ENCODE data around the gene ZNF217.
"Not testable (repeated sequence)": the region's sequence is repeated elsewhere in the genome, so short reads cannot be mapped to it uniquely, and the experiment has no call there.

ZNF217 gene

GRCh38 chr20:53628758-53629157 is 35.1 kb upstream of the ZNF217 start:
- H3K4me1 ChIP-seq (ENCODE audit: insufficient read depth, low read length); H3K4me3 ChIP-seq (ENCODE audit: low read length); H3K9me3 ChIP-seq (ENCODE audit: insufficient read depth, low read depth, low read length); H3K27ac ChIP-seq (ENCODE audit: low read length); H3K27me3 ChIP-seq (ENCODE audit: insufficient read depth, low read length); H3K9ac ChIP-seq (ENCODE audit: low read depth, low read length); H3K36me3 ChIP-seq (ENCODE audit: insufficient read depth, low read depth, low read length): not testable (repeated sequence)

- Histone ChIP-seq H3K27ac (ENCODE audit: low read length) (no peak overlapping the region), H3K27me3 (ENCODE audit: insufficient read depth, low read length) (no peaks in the 10 kb centered on the region), H3K9me3 (ENCODE audit: insufficient read depth, low read depth, low read length) (no peaks in the 10 kb centered on the region), H3K4me3 (ENCODE audit: low read length) (no peak overlapping the region), H3K36me3 (ENCODE audit: insufficient read depth, low read depth, low read length) (no peaks in the 10 kb centered on the region), H3K9ac (ENCODE audit: low read depth, low read length) (no peak overlapping the region), H3K4me1 (ENCODE audit: insufficient read depth, low read length) (peaks cover 9% of the 10 kb centered on the region; the same call in 1 of the 2 replicates)
Observed at GRCh38 chr20:53628076-53628475, 34.4 kb upstream of the ZNF217 start.

- H3K36me3 ChIP-seq (ENCODE audit: insufficient read depth, low read depth, low read length); H3K9ac ChIP-seq (ENCODE audit: low read depth, low read length); H3K27me3 ChIP-seq (ENCODE audit: insufficient read depth, low read length); H3K9me3 ChIP-seq (ENCODE audit: insufficient read depth, low read depth, low read length); H3K27ac ChIP-seq (ENCODE audit: low read length); H3K4me3 ChIP-seq (ENCODE audit: low read length): not testable (repeated sequence)
- peaks cover 20% of the 10 kb centered on the region; the same call in 1 of the 2 replicates for H3K4me1 ChIP-seq (ENCODE audit: insufficient read depth, low read length)
Observed at GRCh38 chr20:53627001-53627400, 33.4 kb upstream of the ZNF217 start.

GRCh38 chr20:53626584-53626983 is 32.9 kb upstream of the ZNF217 start:
- no peaks in the 10 kb centered on the region for H3K36me3 ChIP-seq (ENCODE audit: insufficient read depth, low read depth, low read length)
- H3K4me3 ChIP-seq (ENCODE audit: low read length), result no peak overlapping the region
- H3K9me3 ChIP-seq (ENCODE audit: insufficient read depth, low read depth, low read length), result no peaks in the 10 kb centered on the region
- no peak overlapping the region for H3K9ac ChIP-seq (ENCODE audit: low read depth, low read length)
- H3K27me3 ChIP-seq (ENCODE audit: insufficient read depth, low read length), result no peaks in the 10 kb centered on the region
- H3K27ac ChIP-seq (ENCODE audit: low read length), result no peak overlapping the region
- H3K4me1 ChIP-seq (ENCODE audit: insufficient read depth, low read length), result peaks cover 20% of the 10 kb centered on the region; the same call in 1 of the 2 replicates

GRCh38 chr20:53625311-53626129 is 31.9 kb upstream of the ZNF217 start:
- Histone ChIP-seq H3K4me3 (ENCODE audit: low read length) (no peak overlapping the region), H3K27ac (ENCODE audit: low read length) (no peak overlapping the region), H3K4me1 (ENCODE audit: insufficient read depth, low read length) (peaks cover 20% of the 10 kb centered on the region; the same call in 1 of the 2 replicates)

GRCh38 chr20:53624927-53625250 is 31.2 kb upstream of the ZNF217 start:
- not testable (repeated sequence) for H3K9ac ChIP-seq (ENCODE audit: low read depth, low read length); H3K27ac ChIP-seq (ENCODE audit: low read length); H3K27me3 ChIP-seq (ENCODE audit: insufficient read depth, low read length); H3K36me3 ChIP-seq (ENCODE audit: insufficient read depth, low read depth, low read length); H3K4me3 ChIP-seq (ENCODE audit: low read length); H3K9me3 ChIP-seq (ENCODE audit: insufficient read depth, low read depth, low read length)
- H3K4me1 ChIP-seq (ENCODE audit: insufficient read depth, low read length), result peaks cover 20% of the 10 kb centered on the region; the same call in 1 of the 2 replicates

More at GRCh38 chr20:53625311-53626129, 31.9 kb upstream of the ZNF217 start:
- Histone ChIP-seq H3K9ac (ENCODE audit: low read depth, low read length) (no peak overlapping the region), H3K27me3 (ENCODE audit: insufficient read depth, low read length) (no peaks in the 10 kb centered on the region), H3K9me3 (ENCODE audit: insufficient read depth, low read depth, low read length) (no peaks in the 10 kb centered on the region), H3K36me3 (ENCODE audit: insufficient read depth, low read depth, low read length) (no peaks in the 10 kb centered on the region)

GRCh38 chr20:53623454-53624211 is 30.0 kb upstream of the ZNF217 start:
- Histone ChIP-seq H3K4me1 (ENCODE audit: insufficient read depth, low read length) (peaks cover 24% of the 10 kb centered on the region; the same call in 1 of the 2 replicates), H3K27me3 (ENCODE audit: insufficient read depth, low read length) (no peaks in the 10 kb centered on the region), H3K9me3 (ENCODE audit: insufficient read depth, low read depth, low read length) (no peaks in the 10 kb centered on the region), H3K27ac (ENCODE audit: low read length) (peak overlapping the region; percentile 89), H3K4me3 (ENCODE audit: low read length) (peak overlapping the region; percentile 62), H3K9ac (ENCODE audit: low read depth, low read length) (peak overlapping the region; percentile 84), H3K36me3 (ENCODE audit: insufficient read depth, low read depth, low read length) (no peaks in the 10 kb centered on the region)

GRCh38 chr20:53623134-53623453 is 29.5 kb upstream of the ZNF217 start:
- Histone ChIP-seq H3K27me3 (ENCODE audit: insufficient read depth, low read length) (no peaks in the 10 kb centered on the region), H3K9ac (ENCODE audit: low read depth, low read length) (peak overlapping the region; percentile 84; the same call in 1 of the 2 replicates), H3K4me1 (ENCODE audit: insufficient read depth, low read length) (peaks cover 24% of the 10 kb centered on the region; the same call in 1 of the 2 replicates), H3K27ac (ENCODE audit: low read length) (peak overlapping the region; percentile 89), H3K9me3 (ENCODE audit: insufficient read depth, low read depth, low read length) (no peaks in the 10 kb centered on the region), H3K4me3 (ENCODE audit: low read length) (peak overlapping the region; percentile 62), H3K36me3 (ENCODE audit: insufficient read depth, low read depth, low read length) (no peaks in the 10 kb centered on the region)

GRCh38 chr20:53622247-53623133 is 28.9 kb upstream of the ZNF217 start:
- H3K27ac ChIP-seq (ENCODE audit: low read length), result peak overlapping the region; percentile 7
- no peak overlapping the region for H3K4me3 ChIP-seq (ENCODE audit: low read length)
- peak overlapping the region; percentile 84; the same call in 1 of the 2 replicates for H3K9ac ChIP-seq (ENCODE audit: low read depth, low read length)
- H3K36me3 ChIP-seq (ENCODE audit: insufficient read depth, low read depth, low read length), result no peaks in the 10 kb centered on the region
- no peaks in the 10 kb centered on the region for H3K9me3 ChIP-seq (ENCODE audit: insufficient read depth, low read depth, low read length)
- peaks cover 24% of the 10 kb centered on the region; the same call in 1 of the 2 replicates for H3K4me1 ChIP-seq (ENCODE audit: insufficient read depth, low read length)
- H3K27me3 ChIP-seq (ENCODE audit: insufficient read depth, low read length), result no peaks in the 10 kb centered on the region

- no peaks in the 10 kb centered on the region for H3K36me3 ChIP-seq (ENCODE audit: insufficient read depth, low read depth, low read length)
- no peak overlapping the region for H3K4me3 ChIP-seq (ENCODE audit: low read length)
- H3K27me3 ChIP-seq (ENCODE audit: insufficient read depth, low read length), result no peaks in the 10 kb centered on the region
- H3K4me1 ChIP-seq (ENCODE audit: insufficient read depth, low read length), result peaks cover 24% of the 10 kb centered on the region; the same call in 1 of the 2 replicates
- no peaks in the 10 kb centered on the region for H3K9me3 ChIP-seq (ENCODE audit: insufficient read depth, low read depth, low read length)
- peak overlapping the region; percentile 84; the same call in 1 of the 2 replicates for H3K9ac ChIP-seq (ENCODE audit: low read depth, low read length)
- peak overlapping the region; percentile 7 for H3K27ac ChIP-seq (ENCODE audit: low read length)
Observed at GRCh38 chr20:53621482-53622246, 28.0 kb upstream of the ZNF217 start.

All from iPS-20b (cell line).